Measurements from ENCODE around the gene WDR93. TPM values are rescaled to one million over a fixed set of nuclear protein-coding genes. Genes with fewer than 3 reads are reported as not detected.
A peak's percentile ranks its signal among the peaks of the same experiment; 100 is the strongest.

Gene WDR93
- total and polyA plus RNA-seq, 2 of the 4 experiments (the other 2 are of a cell fraction) = not detected

GRCh38 chr15:89648106-89649012 is 42.3 kb upstream of the WDR93 start (continued):
- TF ChIP-seq NFE2L2 (IDR thresholded peaks at IDR 0.05; ENCODE audit: low read depth, low read length) (no peak), BHLHE40 (IDR thresholded peaks at IDR 0.05; ENCODE audit: low read depth, low read length) (no peak)

DNA sequence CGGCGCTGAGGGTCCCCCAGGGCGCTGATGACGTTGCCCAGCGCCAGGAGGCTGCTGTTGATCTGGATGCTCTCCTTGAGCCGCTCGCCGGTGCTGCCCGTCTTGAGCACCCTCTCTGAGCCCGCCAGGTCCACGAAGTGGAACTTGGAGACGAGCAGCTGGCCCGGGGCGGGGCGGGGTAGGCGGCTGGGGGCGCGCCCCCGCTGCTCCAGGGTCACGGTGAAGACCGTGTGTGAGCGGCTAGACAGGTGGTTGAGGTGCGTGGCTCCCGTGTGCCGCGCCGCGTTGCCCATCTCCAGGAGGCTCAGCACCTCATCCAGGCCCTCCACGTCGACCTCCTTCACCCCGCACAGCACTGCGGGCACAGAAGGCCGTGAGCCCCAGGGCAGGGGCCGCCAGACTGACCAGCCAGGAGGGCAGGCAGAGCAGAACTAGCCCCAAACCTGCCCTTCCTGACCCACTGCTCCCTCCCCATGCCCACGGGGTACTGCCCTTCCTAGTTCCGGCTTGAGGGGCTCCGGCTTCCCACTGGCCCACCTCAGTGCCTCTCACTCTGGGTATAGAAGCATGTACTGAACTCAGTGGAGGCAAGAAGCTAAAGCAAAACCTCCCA is 41.5 kb upstream of the WDR93 start:
- TF ChIP-seq RCOR1 (IDR thresholded peaks at IDR 0.05; ENCODE audit: insufficient replicate concordance, low read length) (no peak), POLR2A (IDR thresholded peaks at IDR 0.05; ENCODE audit: low read depth, low read length) (no peak), MXI1 (IDR thresholded peaks at IDR 0.05; ENCODE audit: borderline replicate concordance, low read depth, low read length) (no peak), CEBPB (IDR thresholded peaks at IDR 0.05; ENCODE audit: low read depth, low read length) (no peak), USF2 (IDR thresholded peaks at IDR 0.05; ENCODE audit: low read depth, low read length) (no peak), MAFK (IDR thresholded peaks at IDR 0.05; ENCODE audit: low read depth, low read length) (no peak), SMC3 (IDR thresholded peaks at IDR 0.05; ENCODE audit: low read depth, low read length) (no peak), ELK1 (IDR thresholded peaks at IDR 0.05; ENCODE audit: borderline replicate concordance, low read depth, low read length) (no peak)
- Histone ChIP-seq H3K18ac (ENCODE audit: low read depth, low read length) (no peak overlapping the region), H2BK120ac (ENCODE audit: low read depth, low read length) (no peak overlapping the region), H4K8ac (ENCODE audit: low read depth in 2 of 2, low read length in 2 of 2) (no peak overlapping the region), H2BK15ac (ENCODE audit: low read depth, low read length) (no peak overlapping the region), H3K36me3 (ENCODE audit: control insufficient read depth, insufficient read depth, low read length) (peaks cover 29% of the 10 kb centered on the region), H3K9me3 (ENCODE audit: control insufficient read depth, insufficient read depth, low read length) (no peaks in the 10 kb centered on the region), H3K56ac (ENCODE audit: extremely low read depth, insufficient read depth, low read length) (no peak overlapping the region), H2AK9ac (replicated peaks; ENCODE audit: low read depth, low read length, poor library complexity) (no peak overlapping the region), H3K23ac (ENCODE audit: low read depth, low read length) (no peak overlapping the region), H2BK5ac (ENCODE audit: low read depth, low read length, poor library complexity, severe bottlenecking) (no peak overlapping the region), H3K14ac (replicated peaks; ENCODE audit: low read depth, low read length) (no peak overlapping the region), H3K4me2 (ENCODE audit: low read depth, low read length) (no peak overlapping the region), H3K79me1 (ENCODE audit: low read depth in 1 of 2, low read length in 2 of 2) (peaks cover 16 to 39% of the 10 kb centered on the region in 2 experiments), H2AK5ac (ENCODE audit: low read depth, low read length) (no peak overlapping the region), H3K4me3 (ENCODE audit: insufficient read depth, low read depth, low read length) (no peak overlapping the region), H2AFZ (replicated peaks; ENCODE audit: low read length, poor library complexity) (peak overlapping the region; percentile 2), H3K4me1 (ENCODE audit: control insufficient read depth, insufficient read depth, low read length) (no peaks in the 10 kb centered on the region; the same call in 1 of the 2 replicates), H4K20me1 (ENCODE audit: insufficient read depth, low read length) (peaks cover 19% of the 10 kb centered on the region), H3K27ac (ENCODE audit: insufficient read depth, low read length) (no peak overlapping the region), H3K4ac (ENCODE audit: low read depth, low read length) (no peak overlapping the region), H4K5ac (ENCODE audit: low read depth, low read length) (no peak overlapping the region), H4K91ac (ENCODE audit: insufficient read depth, low read depth, low read length) (no peak overlapping the region), H3K9ac (ENCODE audit: low read depth, low read length) (no peak overlapping the region), H2BK20ac (ENCODE audit: low read depth, low read length) (no peak overlapping the region), H3K27me3 (ENCODE audit: control insufficient read depth, insufficient read depth, low read length) (no peaks in the 10 kb centered on the region), H3K9me1 (ENCODE audit: insufficient read depth, low read length) (peaks cover 6% of the 10 kb centered on the region; the same call in 1 of the 2 replicates)
- ChIA-PET CTCF (no interaction called here), POLR2A (ENCODE audit: unreplicated experiment) (no interaction called here)
- WGBS, 2 experiments (ENCODE audit: extremely low coverage in 2 of 2, insufficient read length in 1 of 2) = 98% methylated on average over 22 of the region's 37 CpGs; no CpG with 5 or more reads in 1 of the 2 experiments
- dilution Hi-C loops (cut with HindIII; ENCODE audit: low sequenced_read_pairs, unreplicated experiment) = no loop called here
- no peak for DNase-seq
- ATAC-seq (ENCODE audit: low read depth) = no peak
- intact Hi-C loops (cut with micrococcal nuclease) = no loop called here
- BruUV-seq (replicated peaks) = no TSS peak
- in situ Hi-C loops (cut with MboI; ENCODE audit: low sequenced_read_pairs) = no loop called here

Measured in IMR-90 (cell line).